ENCODE results near the gene GOLGA2.

GOLGA2 gene

DNA sequence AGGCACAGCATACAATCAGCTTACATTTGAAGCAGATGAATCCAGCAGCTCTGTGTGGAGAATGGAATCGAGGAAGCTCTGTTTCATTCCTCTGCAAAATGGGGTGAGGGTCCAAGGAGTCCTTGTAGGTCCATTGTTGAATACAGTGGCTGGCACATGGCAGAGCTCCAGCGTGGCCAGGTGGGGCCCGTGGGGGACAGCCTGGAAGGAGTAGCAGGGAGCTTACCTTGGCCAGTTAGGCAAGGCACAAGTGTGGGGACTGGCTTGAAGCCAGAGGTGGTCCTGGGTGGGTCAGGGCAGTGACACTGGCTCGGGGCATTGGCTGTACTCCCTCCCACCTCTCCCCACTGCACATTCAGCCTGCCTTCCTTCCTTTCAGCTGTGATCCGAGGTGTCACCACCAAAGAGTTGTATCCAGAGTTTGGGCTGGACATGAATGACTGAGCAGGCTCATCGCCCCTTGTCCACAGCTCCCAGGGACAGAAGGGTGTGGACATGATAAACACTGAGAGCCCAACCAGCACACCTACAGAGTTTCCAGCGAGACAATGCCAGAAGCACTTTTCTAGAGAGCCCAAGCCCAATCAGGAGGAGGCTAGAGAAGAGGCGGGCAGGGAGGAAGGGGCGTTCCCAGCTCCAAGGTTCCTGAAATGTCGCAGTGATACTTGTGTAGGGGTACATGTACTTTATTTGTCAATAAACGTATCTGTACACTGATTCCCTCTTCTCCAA is 12.6 kb upstream of the GOLGA2 start:
- DNase-seq: no peak

DNA sequence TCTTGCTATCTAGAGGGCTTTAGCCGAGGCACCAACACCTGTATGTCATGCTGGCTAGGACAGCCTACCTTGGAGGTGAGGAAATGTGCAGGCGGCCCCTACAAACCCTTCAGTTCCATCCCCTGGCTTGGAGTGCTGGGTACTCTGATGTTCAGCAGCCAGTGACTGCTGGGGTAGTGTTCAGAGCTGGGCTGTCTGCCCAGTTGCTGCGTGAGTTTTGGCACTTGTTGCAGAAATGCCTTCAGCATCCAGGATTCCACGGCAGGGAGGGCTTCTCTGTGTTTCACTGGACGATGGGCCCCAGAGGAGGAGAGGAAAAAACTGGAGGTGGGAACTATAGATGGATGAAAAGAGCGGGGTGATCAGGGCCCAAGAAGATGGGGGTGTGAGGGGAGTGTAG is 10.6 kb upstream of the GOLGA2 start:
- DNase-seq: no peak

DNA sequence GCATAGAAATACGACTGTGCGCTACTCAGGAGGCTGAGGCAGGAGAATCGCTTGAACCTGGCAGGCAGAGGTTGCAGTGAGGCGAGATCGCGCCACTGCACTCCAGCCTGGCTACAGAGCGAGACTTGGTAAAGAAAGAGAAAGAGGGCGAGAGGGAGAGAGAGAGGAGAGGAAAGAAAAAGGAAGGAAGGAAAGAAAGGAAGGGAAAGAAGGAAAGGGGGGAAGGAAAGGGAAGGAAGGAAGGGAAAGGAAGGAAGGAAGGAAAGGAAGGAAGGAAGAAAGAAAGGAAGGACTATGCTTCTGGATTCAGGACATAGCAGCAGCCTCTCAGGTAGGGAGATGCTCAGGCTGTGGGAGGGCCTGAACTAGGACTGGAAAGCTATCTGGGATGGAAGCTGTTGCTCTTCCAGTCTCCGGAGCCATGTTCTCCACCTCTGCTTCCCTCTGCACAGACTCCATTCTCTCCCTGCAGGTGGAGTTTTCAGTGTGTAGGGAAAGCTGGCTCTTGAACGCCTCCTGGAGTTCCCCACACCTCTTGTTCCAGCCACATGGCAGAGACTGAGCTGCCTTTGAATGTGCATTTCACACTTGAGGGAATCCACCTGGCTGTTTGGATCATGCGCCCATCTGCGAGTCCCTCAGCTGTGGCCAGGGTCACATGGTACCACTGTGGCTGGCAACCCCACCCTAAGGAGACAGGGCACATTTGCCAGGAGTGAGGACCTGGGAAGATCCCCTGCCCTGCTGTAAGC is 9.4 kb upstream of the GOLGA2 start:
- DNase-seq: no peak

DNA sequence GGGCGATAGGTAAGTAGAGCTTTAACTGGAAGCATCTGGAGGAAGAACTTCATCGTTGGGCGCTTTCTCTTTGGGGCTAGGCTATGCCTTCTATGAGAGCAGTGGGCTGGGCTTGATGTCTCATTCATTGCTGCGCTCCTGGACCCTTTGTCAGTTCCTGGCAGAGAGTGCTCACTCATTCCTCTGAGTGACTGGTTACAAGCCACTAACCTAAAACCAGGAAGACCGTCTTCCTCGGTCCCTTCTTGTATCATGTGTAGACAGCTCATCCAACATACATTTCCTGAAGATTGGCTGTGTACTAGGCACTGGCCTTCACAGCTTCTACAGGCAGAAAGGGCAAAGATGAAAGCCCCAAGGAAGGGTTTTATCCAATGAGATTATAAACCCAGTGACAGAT is 6.7 kb upstream of the GOLGA2 start:
- DNase-seq: no peak

DNA sequence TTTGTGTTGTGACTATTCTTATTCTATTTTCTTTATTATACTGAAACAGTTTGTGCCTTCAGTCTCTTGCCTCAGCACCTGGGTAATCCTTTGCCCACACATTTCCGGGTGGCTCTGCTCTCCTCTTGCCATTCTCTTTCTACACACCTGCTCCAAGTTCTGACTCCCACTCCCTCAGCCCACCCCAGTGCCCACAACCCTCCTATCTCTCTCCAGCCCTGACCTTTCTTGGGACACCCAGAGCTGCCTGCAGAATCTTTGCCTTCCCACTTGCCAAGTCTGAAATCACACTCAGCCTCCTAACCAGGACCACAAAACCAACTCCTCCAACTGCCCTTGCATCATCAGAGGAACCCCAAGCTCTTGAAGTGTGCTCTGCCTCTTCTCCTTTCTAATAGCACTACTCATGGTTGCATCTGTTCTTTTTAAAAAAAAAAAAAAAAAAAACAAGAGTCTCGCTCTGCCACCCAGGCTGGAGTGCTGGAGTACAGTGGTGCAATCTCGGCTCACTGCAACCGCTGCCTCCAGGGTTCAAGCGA is 4.3 kb upstream of the GOLGA2 start:
- DNase-seq: no peak

DNA sequence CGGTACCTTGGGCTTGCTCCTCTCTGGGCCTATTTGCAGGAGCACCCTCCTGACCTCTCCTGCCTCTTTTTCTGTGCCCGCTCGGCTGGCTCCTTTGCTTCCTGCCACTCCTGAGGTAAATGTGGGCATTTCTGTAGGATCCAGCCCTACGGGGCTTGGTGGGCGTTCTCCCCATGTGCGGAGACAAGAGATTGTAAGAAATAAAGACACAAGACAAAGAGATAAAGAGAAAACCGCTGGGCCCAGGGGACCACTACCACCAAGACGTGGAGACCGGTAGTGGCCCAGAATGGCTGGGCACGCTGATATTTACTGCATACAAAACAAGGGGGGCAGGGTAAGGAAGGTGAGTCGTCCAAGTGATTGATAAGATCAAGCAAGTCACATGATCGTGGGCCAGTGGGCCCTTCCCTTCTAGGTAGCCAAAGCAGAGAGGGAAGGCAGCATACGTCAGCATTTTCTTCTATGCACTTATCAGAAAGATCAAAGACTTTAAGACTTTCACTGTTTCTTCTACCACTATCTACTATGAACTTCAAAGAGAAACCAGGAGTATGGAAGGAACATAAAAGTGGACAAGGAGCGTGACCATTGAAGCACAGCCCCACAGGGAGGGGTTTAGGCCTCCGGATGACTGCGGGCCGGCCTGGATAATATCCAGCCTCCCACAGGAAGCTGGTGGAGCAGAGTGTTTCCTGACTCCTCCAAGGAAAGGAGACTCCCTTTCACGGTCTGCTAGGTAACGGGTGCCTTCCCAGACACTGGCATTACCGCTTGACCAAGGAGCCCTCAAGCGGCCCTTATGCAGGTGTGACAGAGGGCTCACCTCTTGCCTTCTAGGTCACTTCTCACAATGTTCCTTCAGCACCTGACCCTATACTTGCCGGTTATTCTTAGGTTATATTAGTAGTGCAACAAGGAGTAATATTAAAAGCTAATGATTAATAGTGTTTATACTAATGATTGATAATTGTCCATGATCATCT is 3.6 kb upstream of the GOLGA2 start:
- peak; percentile 71 for DNase-seq

DNA sequence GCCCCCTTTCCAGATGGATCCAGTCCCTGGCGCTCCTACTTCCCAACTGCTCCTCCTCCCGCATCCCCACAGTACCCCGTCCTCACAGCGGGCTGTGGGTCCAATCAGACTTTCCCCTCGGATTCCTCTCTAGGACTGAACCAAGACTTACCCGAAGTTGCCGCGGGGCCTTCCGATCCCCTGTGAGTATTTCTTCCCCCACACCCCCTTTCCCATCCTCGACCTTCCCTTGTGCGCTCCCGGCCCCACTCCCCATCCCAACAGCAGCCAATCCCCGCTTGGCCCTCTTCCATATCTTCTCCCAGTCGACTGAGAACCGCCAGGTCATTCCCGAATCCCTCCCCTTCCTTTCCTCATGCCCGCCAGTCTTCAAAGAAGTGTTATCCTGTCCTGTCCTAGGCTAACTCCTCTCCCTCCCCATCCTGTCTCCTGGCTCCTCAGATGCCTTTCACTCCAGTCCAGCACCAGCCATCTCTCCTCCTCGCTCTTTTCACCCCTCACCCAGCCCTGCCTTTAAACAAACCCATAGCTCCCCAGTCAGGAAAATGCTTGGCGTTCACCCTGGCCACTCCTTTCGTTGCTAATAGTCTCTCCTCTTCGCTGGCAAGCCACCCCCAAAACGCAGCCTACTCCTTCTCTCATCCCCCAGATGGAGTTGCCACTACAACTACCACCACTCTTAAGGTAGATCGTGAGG is 915 bp upstream of the GOLGA2 start:
- peak; percentile 83 for DNase-seq

DNA sequence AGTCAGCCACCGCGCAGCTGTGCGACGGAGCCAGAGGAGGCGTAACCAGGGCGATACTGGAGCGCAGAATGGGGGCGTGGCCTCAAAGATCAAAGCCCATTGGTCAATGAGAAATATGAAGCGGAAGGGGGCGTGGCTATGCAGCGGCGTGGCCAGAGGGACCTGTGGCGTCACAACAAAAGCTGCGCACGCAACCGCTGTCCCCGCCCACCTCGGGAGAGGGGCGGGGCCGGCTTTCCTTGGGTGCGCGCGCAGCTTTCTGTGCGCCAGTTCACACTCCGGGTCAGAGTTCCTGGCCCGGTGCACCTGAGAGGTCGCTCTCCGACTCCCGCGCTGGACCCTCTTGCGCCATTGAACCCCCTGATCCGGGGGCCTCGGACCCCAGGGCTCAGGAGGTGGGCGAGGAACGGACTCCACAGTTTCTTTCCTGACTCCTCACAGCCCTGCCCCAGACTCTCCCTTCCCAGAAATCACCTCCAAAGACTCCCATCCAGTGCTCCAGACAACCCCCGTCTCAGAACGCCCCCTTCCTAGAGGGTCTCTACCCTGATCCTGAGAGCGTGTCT is 284 bp upstream of the GOLGA2 start, which contains the start of gene SWI5:
Gene SWI5 (plus strand): TSS at position 269 of the 566 bp plus-strand sequence.
- peak; percentile 99 for DNase-seq

DNA sequence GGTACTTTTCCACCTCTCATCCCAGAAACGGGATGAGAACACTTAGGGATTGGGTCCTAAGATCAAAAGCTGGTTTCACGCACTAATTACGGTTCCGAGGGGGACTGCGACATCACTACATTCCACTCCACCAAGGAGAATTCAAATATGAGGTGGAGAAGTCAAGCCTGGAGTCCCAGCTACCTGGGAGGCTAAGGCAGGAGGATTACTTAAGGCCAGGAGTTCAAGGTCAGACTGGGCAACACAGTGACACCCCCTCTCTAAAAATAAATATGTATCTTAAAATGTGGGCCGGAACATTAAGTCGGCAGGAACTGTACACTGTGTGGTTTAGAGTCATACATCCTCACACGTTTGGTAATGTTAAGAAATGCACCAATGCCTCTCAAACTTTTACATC is 1.6 kb downstream of the GOLGA2 start:
- DNase-seq: no peak

DNA sequence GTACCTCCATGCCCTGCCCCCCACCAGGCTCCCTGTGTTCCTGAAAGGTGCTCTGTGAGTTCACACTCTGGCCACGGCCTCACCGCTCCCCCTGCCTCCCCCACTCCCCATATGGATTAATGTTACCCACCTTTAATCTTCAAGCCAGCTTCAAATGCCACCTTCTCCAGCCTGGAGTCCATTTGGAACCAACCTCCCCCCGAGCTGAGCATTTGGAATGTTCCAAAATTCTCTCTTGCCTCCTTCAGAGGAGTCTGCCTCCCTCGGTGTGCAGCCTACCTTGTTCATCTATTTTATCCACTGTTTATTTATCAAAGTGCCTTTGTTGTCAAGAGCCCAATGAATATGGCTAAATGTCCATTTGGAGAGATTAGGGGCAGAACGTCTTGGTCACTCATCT is 4.3 kb downstream of the GOLGA2 start:
- no peak for DNase-seq

DNA sequence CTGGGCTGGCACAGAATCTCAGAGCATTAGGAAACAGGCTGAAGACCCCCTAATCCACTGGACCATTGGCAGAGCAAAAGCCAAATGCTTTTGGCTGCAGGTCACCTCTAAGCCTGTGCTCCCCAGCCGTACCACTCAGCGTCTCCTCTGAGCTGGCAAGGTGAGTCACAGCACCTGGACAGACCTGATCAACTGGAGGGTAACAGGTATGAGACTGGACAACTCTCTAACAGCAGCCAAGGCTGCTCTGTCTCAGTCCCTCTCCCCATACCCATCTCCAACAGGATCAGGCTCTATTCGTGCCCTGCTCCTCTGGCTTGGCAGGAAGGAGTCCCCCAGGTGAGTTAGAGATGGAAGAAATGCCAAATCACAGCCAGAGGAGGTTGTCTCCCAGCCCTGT is 4.7 kb downstream of the GOLGA2 start:
- DNase-seq: peak; percentile 83

DNA sequence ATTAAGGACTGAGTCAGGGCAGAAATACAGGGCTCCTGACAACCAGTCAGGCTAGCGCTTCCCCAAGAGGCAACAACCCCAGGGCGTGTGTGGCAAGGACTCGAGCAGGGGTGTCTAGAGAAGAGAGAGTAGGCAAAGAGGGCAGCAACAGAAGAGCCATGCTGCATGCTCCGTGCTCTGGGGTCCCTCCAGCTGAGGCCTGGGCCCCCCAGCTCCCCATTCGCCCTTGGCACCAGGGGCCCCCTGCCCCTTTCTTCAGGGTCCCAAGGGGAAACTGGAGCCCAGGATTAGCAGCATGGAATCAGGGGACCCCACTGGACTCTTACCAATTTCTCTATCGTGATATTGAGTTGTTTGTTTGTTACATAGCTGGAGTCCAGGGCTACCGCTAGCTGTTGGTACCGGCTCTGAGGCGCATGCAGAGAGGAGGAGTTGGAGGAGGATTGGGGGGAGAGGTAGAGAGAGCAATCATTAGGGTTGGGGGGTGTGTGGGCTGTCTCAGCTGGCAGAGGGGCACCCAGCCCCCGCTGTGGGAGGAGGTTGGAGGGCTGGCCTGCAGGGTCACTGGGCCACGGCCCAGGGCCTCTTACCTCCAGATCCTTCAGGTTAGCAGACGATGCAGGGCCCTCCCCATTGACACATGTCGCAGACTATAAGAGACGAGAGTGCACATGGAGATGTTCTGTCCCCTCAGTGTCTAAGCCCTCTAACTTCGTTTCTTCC is 8.8 kb downstream of the GOLGA2 start:
- no peak for DNase-seq

DNA sequence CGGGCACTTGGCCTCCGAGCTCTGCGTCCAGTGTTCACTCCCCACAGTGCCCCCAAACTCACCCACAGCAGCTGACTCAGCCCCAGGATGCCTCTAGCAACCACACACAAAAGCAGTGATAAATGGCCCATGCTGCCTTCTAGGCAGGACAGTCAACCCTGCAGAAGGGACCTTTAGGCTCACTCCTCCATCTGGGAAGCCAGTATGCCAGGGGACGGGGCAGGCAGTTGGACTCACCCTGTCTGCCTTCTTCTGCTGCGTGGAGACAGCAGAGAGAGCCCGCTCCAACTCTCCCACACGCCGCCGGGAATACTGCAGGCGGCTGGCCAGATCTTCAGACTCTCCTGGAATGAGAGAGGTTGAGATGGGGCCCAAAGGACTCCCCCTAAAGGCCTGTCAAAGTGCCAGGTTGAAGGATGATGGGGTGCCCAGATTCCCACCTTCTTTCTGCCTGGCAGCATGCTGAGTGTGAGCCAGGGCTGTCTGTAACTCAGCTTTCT is 10.4 kb downstream of the GOLGA2 start:
- DNase-seq: no peak

DNA sequence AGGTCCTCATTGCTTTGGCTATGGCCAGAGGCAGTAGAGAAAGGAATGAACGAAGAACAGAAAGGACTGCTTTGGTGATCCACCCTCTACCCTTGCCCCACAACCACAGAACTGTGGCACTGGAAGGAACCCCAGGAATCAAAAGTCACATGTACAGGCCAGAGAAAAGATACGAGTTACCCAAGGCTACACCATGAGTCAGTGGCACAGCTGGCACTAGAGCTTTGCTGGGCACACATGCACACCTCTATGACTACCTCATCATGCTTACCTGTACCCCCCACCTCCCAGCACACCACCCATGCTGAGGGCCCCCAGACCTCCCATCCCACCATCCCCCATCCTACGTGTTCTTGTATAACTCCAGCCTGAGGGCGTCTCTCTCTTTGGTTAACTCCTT is 13.1 kb downstream of the GOLGA2 start:
- DNase-seq: no peak

DNA sequence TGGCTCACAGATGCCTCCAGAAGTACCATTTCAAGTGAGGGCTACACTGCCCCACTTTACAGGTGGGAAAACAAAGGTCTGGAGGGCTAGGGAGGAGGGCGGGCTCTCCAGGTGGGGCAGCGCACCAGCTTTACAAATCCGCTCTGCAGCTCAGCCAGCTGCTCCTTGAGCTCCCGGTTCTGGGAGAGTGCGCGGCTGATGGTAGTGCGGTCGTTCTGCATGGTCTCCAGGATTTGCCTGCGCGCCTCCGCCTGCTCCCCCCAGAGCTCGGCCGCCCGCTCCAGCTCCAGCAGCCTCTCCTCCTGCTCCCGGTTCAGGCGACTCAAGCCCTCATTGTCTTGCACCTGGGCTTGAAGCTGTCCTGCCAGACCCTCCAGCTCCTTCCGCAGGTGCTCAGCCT is 15.5 kb downstream of the GOLGA2 start:
- no peak for DNase-seq

DNA sequence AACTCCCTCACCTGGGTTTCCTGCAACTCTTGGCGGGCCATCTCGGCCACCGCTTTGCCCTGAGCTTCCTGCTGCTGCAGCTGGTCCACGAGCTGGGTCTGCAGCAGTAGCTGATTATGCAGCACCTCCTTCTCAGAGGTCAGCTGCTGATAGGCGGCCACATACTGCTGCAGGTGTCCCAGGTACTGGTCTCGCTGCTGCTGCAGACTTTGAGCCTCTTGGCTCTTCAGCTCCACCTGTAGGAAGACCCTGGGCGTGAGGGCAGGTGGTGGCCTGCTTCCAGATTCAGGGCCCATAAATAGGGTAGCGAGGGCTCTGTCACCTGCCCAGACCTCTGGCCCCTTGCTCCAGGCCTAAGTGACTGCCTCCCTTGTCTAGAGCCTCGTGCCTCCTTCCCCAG is 16.7 kb downstream of the GOLGA2 start:
- no peak for DNase-seq

DNA sequence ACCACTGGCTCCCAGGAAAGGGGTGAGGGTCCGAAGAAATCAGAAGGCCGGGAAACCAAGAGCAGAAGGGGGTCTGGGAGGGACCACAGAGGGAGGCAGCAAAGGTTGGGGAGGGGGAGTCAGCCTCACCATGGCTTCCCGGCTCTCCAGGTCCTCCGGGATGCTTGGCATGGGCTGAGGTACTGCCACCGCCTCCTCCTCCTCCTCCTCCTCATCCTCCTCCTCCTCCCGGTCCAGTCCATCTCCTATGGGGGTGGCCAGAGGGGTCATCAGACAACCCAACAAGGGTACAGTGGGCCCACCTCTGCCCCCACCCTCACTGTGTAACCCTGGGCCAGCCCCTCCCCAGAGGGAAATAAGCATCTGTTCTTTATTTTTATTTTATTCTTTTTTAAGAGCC is 17.5 kb downstream of the GOLGA2 start:
- no peak for DNase-seq

DNA sequence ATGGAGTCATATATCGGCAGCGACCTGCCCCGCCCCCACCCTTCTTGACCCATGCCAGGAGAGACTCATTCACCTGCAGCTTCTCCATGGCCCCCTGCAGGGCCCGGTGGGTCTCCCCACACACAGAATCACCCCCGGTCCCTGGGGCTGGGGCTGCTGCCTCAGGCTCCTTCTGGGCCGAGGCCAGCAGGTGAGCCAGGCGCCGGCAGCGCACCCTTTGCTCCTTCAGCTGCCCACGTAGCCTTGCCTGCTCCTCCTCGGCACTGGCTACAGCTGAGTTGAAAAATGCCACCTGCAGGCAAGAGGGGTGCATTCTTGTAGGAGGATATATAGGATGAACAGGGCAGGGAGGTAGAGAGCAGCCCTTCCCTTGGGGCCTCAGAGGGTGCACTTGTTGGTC is 17.9 kb downstream of the GOLGA2 start:
- DNase-seq: no peak

DNA sequence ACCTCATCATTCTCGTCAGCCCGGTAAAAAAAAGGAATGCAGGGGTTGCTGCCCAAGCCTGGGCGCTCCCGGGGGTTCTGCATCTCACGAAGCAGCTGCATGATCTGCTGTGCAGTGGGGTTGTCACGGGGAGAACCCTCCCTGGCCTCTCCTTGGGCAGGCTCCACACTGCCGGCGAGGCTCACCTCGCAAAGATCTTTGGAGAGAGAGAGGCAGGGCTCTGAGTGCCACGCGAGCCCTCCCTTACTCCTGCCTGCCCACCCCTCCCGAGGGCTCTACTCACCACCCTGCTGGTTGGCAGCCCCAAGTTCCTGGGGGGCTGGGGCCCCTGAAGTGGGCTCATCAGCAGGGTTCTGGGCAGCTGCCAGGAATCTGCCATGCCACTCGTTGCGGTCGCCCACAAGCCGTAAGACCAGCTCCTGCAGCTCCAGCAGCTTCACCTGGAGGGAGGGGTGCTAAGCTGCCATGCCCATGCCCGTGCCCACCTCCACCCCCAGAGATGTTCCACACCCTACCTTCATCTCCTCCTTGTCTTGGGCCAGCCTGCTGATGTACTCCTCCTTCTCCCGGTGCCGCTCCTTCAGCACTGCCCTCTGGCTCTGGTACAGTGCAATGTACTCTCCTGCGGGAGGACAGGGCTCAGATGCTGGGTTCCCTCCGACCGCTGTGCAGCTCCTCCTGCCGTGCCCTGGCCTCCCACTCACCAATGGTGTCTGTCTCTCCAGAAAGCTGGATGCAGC is 18.6 kb downstream of the GOLGA2 start:
- no peak for DNase-seq

Measured in islet precursor cell (in vitro differentiated cells).